Bronchial epithelial cell (primary cell): ENCODE data around the gene MAGEA9. TPM values are rescaled to one million over a fixed set of nuclear protein-coding genes. Genes with fewer than 3 reads are reported as not detected.
"Not testable (repeated sequence)": the region's sequence is repeated elsewhere in the genome, so short reads cannot be mapped to it uniquely, and the experiment has no call there.

Experiments used
- DNase-seq: peaks from one replicate; pipeline ENCODE4 v3.0.0-alpha.2; 2010; ENCODE audit warnings: low read depth
- FAIRE-seq: peaks from 2 replicates; lab custom pipeline; 2011; peaks lifted over from hg19 to GRCh38; lab: Jason Lieb, UNC
- H3K27me3 ChIP-seq: 2 replicates; pipeline ENCODE4 v1.5.1; 2011; ENCODE audit warnings: low read length; ENCODE audit not compliant: control insufficient read depth, insufficient read depth
- H3K36me3 ChIP-seq: 2 replicates; pipeline ENCODE4 v1.5.1; 2011; ENCODE audit warnings: low read length; ENCODE audit not compliant: control insufficient read depth, insufficient read depth
- H3K4me3 ChIP-seq: 2 replicates; pipeline ENCODE4 v1.5.1; 2011; ENCODE audit warnings: mild to moderate bottlenecking, low read depth, low read length, control low read depth
- total RNA-seq: library from RNA; depleted of rRNA; stranded (reverse); fragments of >200 nt; gene quantifications from 2 replicates; pipeline ENCODE4 v1.2.1, GENCODE V29; 2014
- TF ChIP-seq, protein P1 (sequence below): IDR thresholded peaks from 2 replicates; pipeline ENCODE4 v1.5.1; 2011; ENCODE audit warnings: mild to moderate bottlenecking, moderate library complexity, low read length, control low read depth, inconsistent platforms; ENCODE audit not compliant: insufficient read depth, severe bottlenecking

The MAGEA9 gene
- total RNA-seq, 1 donor from 2014 or later = not detected

DNA sequence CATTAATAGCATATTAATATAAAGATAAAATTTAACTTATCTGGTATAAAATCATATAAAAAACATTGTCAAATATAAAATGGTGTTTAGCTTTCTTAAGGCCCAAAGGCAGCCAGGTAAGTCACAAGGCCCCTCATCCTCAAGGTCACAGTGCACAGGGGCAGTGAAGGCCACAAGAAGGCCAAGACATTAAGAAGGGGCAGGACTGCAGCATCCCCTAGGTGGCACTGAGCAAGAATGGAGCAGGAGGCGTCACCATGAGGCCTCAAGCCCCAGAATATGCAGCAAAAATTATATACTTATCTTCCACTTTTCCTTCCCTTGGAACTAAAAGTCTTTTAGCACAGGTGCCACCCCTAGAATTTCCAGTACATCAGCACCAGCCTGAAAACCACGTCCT is 49.7 kb downstream of the MAGEA9 start:
- no peaks in the 10 kb centered on the region for H3K27me3 ChIP-seq
- FAIRE-seq = no peak
- H3K36me3 ChIP-seq = no peaks in the 10 kb centered on the region
- no peak for DNase-seq
- H3K4me3 ChIP-seq = no peak overlapping the region
- TF ChIP-seq, protein P1, sequence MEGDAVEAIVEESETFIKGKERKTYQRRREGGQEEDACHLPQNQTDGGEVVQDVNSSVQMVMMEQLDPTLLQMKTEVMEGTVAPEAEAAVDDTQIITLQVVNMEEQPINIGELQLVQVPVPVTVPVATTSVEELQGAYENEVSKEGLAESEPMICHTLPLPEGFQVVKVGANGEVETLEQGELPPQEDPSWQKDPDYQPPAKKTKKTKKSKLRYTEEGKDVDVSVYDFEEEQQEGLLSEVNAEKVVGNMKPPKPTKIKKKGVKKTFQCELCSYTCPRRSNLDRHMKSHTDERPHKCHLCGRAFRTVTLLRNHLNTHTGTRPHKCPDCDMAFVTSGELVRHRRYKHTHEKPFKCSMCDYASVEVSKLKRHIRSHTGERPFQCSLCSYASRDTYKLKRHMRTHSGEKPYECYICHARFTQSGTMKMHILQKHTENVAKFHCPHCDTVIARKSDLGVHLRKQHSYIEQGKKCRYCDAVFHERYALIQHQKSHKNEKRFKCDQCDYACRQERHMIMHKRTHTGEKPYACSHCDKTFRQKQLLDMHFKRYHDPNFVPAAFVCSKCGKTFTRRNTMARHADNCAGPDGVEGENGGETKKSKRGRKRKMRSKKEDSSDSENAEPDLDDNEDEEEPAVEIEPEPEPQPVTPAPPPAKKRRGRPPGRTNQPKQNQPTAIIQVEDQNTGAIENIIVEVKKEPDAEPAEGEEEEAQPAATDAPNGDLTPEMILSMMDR = no peak

DNA sequence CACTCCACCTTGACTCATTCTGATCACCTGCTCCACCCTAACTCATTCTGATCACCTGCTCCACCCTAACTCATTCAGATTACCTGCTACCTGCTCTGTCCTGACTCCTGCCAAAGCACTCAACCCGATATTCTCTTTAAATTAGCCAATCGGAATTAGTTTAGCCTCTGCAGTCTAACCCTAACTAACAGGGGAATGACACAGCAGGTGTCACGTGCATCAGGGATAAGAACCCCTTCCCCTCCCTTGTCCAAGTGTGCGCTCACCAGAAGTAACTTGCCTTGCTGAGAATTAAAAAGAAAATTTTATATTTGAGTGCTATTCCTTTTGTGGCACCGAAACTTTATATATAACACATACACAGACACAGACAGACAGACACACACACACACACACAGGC is 55.0 kb downstream of the MAGEA9 start:
- H3K27me3 ChIP-seq, H3K4me3 ChIP-seq, FAIRE-seq, DNase-seq, H3K36me3 ChIP-seq: not testable (repeated sequence)

DNA sequence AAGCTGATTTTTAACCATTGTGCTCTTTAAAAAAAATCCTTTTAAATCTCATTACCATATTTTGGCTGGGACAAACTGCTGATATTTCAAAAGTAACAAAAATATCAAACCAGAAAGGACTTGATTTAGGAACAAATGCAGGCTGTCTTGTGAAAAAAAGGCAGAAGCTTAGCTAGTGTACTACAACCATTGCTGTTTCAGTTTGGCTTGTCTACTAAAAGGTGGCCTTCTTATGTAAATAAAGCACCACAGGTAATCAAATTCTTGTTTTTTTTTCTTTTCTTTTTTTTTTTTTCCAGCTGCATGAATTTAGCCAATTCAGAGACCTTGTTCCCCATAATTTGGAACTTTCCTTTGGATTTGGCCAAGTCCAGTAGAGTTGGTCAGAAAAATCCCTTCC is 55.4 kb downstream of the MAGEA9 start:
- Histone ChIP-seq H3K36me3 (no peaks in the 10 kb centered on the region), H3K27me3 (no peaks in the 10 kb centered on the region), H3K4me3 (no peak overlapping the region)
- DNase-seq (no peak), FAIRE-seq (no peak)
- TF ChIP-seq, protein P1 = no peak

Other genes with a start within 250 kb of the MAGEA9 start
- gene EOLA1, start 240.9 kb upstream of the MAGEA9 start, total RNA-seq = 19.5 and 20.1 TPM in 2 replicates
- gene HSFX3, start 232.0 kb upstream of the MAGEA9 start, total RNA-seq = not detected in 2 replicates
- gene MAGEA9B, start 194.5 kb upstream of the MAGEA9 start, total RNA-seq = not detected in 2 replicates
- not detected in 2 replicates for gene HSFX2, start 186.6 kb upstream of the MAGEA9 start, total RNA-seq
- 20.3 and 27.0 TPM in 2 replicates for gene TMEM185A, start 150.1 kb upstream of the MAGEA9 start, total RNA-seq
- gene MAGEA11, start 69.9 kb upstream of the MAGEA9 start, total RNA-seq = not detected in 2 replicates
- gene HSFX1, start 7.9 kb upstream of the MAGEA9 start, total RNA-seq = 0.53 and 0.77 TPM in 2 replicates
- not detected in 2 replicates for gene MAGEA8, start 99.3 kb downstream of the MAGEA9 start, total RNA-seq
- not detected in 2 replicates for gene HSFX4, start 147.6 kb downstream of the MAGEA9 start, total RNA-seq
- 21.9 and 38.0 TPM in 2 replicates for gene EOLA2, start 156.6 kb downstream of the MAGEA9 start, total RNA-seq